DND-41 (cell line): ENCODE results near the gene KAZALD1.

ENCODE experiments used
- EZH2 ChIP-seq: IDR thresholded peaks from 3 replicates; pipeline ENCODE4 v1.6.1; 2012; ENCODE audit warnings: borderline replicate concordance, low read depth, mild to moderate bottlenecking, moderate library complexity, low read length, inconsistent platforms; ENCODE audit not compliant: severe bottlenecking
- TF ChIP-seq, protein P1 (sequence below): IDR thresholded peaks from 2 replicates; pipeline ENCODE4 v1.5.1; 2012; ENCODE audit warnings: borderline replicate concordance, low read length, moderate library complexity, mild to moderate bottlenecking; ENCODE audit not compliant: poor library complexity, severe bottlenecking; ENCODE audit errors: extremely low read depth

DNA sequence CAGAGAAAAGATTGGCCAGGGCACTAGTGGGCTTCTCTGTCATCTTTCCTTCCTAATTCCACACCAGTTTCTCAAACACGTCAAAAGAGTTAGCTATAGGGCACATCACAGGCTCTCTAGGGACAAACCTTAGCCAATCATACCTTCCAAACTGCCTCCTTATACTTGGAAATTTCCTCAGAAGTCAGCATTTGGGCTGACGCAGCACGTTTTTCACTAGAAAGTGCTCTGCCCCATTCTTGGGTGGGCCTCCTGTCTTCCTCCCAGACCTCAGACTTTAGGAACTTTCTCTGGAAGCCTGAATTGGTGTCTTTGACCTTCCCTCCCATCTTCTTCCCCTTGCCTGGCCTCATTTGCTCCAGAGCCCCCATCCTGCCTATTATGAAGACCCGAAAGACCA lies 19.7 kb upstream of the KAZALD1 start:
- no peak for TF ChIP-seq EZH2
- TF ChIP-seq, protein P1, sequence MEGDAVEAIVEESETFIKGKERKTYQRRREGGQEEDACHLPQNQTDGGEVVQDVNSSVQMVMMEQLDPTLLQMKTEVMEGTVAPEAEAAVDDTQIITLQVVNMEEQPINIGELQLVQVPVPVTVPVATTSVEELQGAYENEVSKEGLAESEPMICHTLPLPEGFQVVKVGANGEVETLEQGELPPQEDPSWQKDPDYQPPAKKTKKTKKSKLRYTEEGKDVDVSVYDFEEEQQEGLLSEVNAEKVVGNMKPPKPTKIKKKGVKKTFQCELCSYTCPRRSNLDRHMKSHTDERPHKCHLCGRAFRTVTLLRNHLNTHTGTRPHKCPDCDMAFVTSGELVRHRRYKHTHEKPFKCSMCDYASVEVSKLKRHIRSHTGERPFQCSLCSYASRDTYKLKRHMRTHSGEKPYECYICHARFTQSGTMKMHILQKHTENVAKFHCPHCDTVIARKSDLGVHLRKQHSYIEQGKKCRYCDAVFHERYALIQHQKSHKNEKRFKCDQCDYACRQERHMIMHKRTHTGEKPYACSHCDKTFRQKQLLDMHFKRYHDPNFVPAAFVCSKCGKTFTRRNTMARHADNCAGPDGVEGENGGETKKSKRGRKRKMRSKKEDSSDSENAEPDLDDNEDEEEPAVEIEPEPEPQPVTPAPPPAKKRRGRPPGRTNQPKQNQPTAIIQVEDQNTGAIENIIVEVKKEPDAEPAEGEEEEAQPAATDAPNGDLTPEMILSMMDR, result no peak
